ENCODE results near the gene CDK5RAP2.
"Not testable (repeated sequence)": the region's sequence is repeated elsewhere in the genome, so short reads cannot be mapped to it uniquely, and the experiment has no call there.

Gene CDK5RAP2

GRCh38 chr9:120513825-120514396, 66.1 kb downstream of the CDK5RAP2 start:
- no peak for DNase-seq (ENCODE audit: low spot score)

DNA sequence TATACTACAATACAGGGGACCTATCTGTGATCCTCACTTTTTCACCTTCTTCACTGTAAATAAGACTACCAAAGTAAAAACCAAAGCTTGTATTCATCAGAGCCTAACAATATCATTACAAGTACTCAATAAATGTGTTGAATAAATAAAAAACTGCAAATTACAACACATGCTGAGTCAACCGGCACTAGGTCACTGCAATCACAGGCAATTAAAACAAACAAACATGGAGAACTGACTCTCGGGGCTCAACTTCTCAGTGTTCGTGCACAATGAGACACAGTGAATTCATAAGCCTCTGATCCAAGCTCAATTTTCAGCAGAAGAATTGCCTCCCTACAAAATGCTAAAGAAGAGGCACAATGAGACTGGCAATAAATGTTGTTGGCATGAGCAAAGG, 69.2 kb downstream of the CDK5RAP2 start:
- no peak for DNase-seq (ENCODE audit: low spot score)

- no peak for DNase-seq (ENCODE audit: low spot score)
Observed at GRCh38 chr9:120507936-120508510, 71.9 kb downstream of the CDK5RAP2 start.

DNA sequence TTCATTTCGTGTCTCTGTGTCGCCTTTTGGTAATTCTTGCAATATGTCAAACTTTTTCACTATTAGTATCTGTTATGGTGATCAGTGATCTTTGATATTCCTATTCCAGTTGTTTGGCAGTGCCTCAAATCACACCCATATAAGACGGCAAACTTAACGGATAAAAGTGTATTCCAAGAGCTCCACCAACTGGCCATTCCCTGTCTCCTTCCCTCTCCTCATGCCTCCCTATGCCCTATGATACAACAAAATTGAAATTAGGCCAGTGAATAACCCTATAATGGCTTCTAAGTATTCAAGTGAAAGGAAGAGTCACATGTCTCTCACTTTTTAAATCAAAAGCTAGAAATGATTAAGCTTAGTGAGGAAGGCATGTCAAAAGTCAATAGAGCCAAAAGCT, 74.8 kb downstream of the CDK5RAP2 start:
- DNase-seq (ENCODE audit: low spot score) = no peak

- no peak for DNase-seq (ENCODE audit: low spot score)
Observed at GRCh38 chr9:120500733-120501132, 79.2 kb downstream of the CDK5RAP2 start.

DNA sequence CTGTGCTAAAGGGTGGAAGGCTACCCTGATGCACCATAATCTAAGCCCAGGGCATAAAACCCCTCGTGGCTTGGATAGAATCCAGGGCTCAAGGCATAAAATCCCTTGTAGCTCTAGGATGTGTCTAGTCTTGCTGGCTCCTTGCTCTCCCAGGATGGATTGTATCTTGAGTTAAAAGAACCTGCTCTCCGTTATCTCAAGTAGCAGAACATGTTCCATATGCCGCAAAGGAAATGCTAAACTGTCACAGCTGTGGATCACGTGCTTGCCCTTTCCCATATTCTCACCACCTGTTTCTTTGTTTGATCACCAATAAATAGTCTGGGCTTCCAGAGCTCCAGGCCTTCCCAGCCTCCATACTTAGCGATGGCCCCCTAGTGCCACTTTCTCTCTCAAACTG, 82.1 kb downstream of the CDK5RAP2 start:
- DNase-seq (ENCODE audit: low spot score) = not testable (repeated sequence)

DNA sequence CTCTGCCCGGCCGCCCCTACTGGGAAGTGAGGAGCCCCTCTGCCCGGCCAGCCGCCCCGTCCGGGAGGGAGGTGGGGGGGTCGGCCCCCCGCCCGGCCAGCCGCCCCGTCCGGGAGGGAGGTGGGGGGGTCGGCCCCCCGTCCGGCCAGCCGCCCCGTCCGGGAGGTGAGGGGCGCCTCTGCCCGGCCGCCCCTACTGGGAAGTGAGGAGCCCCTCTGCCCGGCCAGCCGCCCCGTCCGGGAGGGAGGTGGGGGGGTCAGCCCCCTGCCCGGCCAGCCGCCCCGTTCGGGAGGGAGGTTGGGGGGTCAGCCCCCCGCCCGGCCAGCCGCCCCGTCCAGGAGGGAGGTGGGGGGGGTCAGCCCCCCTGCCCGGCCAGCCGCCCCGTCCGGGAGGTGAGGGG, 83.5 kb downstream of the CDK5RAP2 start:
- not testable (repeated sequence) for DNase-seq (ENCODE audit: low spot score)

DNA sequence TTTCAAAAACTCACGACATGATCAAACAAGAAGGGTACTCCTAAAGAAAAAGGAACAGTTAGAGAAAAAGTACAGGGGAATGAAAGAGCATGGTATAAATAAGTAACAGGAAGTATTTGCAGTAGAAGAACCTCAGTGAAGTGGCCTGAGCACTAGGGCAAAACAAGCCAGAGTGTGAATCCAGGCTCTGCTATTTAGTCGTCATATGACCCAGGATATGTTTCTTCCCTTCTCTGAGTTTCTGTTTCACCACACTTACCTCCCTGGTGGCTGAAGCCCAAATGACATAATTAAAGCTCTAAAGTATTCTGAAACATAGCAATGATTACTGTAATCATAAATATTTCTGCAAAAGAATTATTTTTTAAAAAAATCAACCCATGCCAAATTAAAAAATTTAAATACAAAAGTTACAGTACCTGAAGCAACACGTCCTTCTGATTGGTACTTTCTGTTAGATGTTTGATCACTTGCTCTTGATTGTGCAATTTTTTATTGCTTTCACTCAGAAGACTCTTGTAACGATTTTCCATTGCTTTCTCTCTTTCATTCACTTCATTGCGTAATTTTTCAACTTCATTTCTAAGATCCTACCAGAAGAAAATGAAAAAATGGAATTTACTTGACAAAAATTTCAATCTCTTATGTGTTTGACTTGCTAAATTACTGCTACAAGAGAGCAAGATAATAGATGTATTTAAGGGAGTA, 88.9 kb downstream of the CDK5RAP2 start:
- no peak for DNase-seq (ENCODE audit: low spot score)

GRCh38 chr9:120486835-120487234, 93.1 kb downstream of the CDK5RAP2 start:
- no peak for DNase-seq (ENCODE audit: low spot score)

DNA sequence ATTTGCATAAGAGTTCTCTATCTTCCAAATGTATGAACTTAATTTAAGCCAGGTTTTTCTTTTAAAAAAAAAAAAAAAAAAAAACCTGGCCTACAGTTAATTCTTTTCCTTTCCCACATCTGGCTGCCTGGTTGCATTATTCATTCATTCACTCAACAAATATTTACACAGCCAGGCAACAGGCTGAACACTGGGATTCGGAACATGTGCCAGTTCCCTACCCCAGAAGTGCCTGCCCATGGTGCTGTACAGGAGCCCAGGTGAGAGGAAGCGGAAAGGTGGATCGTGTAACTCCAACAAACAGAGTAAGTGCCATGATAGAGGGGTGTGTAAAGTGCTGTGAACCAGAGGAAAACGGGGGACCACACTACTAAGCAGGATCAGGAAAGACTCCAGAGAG, 93.6 kb downstream of the CDK5RAP2 start:
- DNase-seq (ENCODE audit: low spot score) = no peak

DNA sequence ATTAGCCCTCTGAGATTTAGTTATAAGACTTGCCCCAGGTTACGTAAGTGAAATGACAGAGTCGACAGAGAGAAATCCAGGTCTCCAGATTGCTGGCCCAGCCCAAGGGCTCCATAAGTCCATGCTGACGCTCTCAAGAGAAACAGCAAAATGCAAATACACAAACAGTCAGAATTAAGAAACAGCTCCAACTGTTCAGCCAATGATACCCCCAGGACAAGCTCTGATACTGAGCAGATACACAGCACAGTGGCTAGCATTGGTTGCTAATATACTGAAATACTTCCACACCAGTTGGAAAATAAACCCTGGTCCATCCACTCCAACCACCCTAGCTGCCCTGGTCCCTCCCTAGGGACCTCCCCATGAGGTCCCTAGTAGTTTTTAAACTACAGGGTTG, 94.2 kb downstream of the CDK5RAP2 start:
- DNase-seq (ENCODE audit: low spot score) = no peak

DNA sequence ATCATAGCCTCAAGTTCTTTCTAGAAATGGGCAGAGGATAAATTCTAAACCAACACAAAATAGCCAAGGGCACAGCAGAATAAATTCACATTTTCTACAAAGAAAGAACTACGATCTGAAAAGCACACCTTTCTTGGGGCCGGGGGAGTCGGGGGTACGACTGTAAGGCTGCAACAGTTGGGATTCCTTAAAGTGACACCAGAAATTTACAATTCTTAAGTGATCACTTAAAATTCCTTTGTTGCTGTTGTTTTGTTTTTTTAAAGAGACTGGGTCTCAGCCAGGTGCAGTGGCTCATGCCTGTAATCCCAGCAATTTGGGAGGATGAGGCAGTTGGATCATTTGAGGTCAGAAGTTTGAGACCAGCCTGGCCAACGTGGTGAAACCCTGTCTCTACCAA, 95.8 kb downstream of the CDK5RAP2 start:
- no peak for DNase-seq (ENCODE audit: low spot score)

DNA sequence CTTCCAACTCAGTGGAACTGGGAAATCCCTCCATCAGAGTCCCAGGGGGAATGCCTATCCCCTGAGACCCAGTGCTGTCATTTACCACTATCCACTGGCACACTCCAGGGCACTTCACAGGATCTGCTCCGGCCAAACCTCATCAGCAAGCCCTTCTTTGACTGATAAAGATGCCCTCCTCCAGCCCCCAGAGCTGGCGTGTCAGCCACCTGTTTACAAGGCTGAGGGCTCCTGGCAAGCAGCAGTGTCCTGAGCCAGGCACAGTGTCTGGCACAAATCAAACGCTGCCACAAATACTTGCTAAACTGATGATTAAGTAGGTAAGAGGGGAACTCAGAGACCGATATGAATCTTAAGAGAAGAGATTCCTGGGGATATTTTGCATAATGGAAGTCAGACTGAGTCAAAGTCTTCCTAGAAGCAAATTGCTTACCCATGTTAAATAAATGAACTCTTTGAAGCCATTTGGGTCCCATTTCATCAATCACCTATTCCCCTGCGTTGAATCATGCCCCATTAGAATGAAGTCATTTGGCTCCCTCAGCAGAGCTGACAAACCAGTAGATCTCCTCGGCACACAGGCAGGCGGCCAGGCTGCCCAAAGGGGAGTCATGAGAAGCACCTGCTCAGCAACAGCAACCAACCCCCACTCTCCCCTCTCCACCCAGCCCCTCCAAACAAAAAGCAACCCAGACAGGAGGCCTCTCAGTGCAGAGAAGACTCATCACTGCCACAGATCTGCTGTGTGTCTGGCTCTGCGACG, 97.4 kb downstream of the CDK5RAP2 start:
- DNase-seq (ENCODE audit: low spot score) = no peak

GRCh38 chr9:120481846-120482245, 98.1 kb downstream of the CDK5RAP2 start:
- no peak for DNase-seq (ENCODE audit: low spot score)

DNA sequence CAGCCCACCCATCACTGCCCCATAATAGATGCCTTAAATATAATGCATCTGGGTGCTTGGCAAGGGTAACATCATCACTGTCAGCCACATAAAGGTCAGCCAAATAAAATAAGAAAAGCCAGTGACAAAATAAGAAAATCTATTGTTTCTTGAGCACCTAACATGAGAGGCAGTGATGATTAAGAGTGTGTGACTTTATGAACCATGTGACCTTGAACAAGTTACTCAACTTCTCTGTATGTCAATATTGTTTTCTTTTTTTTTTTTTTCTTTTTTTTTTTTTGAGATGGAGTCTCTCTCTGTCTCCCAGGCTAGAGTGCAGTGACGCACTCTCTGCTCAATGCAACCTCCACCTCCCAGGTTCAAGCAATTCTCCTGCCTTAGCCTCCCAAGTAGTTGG, 98.7 kb downstream of the CDK5RAP2 start:
- DNase-seq (ENCODE audit: low spot score) = no peak

GRCh38 chr9:120480707-120481106, 99.3 kb downstream of the CDK5RAP2 start:
- no peak for DNase-seq (ENCODE audit: low spot score)

GRCh38 chr9:120478208-120478607, 101.8 kb downstream of the CDK5RAP2 start:
- DNase-seq (ENCODE audit: low spot score) = no peak

- peak; percentile 70 for DNase-seq (ENCODE audit: low spot score)
Observed at GRCh38 chr9:120477534-120478001, 102.4 kb downstream of the CDK5RAP2 start.

DNA sequence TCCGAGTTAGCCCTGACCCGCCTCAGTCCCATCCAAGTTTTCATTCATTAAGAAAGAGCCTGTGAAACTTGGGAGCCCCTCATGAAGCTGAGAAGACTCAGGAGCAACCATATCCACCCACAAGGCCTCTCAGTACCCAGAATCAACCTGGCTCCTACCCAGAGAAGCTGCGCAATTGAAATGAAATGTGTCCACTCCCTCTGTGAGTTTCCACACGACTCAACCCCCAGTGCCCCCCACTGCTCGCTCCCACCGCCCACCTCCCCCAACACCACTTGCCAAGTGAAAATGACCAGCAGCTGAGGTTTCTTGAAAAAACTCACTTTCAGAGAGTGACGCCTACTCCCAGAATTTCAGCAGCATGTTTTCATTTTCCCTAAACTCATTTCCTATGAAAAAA, 104.6 kb downstream of the CDK5RAP2 start:
- DNase-seq (ENCODE audit: low spot score) = no peak

- DNase-seq (ENCODE audit: low spot score) = no peak
Observed at GRCh38 chr9:120474591-120475243, 105.2 kb downstream of the CDK5RAP2 start.

- no peak for DNase-seq (ENCODE audit: low spot score)
Observed at GRCh38 chr9:120473608-120474007, 106.4 kb downstream of the CDK5RAP2 start.

DNA sequence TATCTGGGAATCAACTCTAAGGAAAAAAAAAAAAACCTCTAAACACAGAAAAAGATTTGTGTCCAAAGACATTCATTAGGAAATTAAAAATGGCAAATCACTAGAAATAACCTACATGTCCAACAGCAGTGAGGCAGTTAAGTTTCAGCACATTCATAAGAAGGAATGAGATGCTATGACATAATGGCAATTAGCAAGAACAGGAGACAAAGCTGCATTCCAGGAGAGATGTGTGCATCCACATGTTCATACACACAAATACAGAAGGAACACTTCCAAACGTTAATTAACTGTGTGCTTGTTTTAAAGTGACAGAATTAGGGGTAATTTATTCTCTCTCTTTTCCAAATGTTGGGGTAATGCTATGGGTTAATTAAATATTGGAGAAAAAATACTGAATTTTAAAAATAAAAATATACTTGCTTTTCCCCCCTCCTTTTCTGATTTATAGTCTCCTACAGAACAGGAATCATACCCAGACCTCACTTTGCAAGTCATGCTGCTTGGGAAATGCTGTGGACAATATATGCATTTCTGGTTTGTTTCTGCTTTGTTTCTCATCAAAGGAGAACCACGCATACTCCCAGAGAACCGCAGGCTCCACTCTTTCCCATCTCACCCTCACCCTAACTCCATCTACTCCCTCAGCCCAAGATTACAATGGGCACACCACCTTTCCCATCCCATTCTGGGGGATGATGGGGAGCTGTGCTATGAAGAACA, 114.1 kb downstream of the CDK5RAP2 start:
- DNase-seq (ENCODE audit: low spot score) = no peak

Measured in left forelimb (tissue), 1 donor.